Epidermal melanocyte (primary cell): ENCODE measurements around the gene PRF1.
"Not testable (repeated sequence)": the region's sequence is repeated elsewhere in the genome, so short reads cannot be mapped to it uniquely, and the experiment has no call there.

Source experiments
- DNase-seq: peaks from one replicate; pipeline ENCODE4 v3.0.0; 2011; ENCODE audit warnings: low spot score; ENCODE audit not compliant: insufficient read length

The PRF1 gene

DNA sequence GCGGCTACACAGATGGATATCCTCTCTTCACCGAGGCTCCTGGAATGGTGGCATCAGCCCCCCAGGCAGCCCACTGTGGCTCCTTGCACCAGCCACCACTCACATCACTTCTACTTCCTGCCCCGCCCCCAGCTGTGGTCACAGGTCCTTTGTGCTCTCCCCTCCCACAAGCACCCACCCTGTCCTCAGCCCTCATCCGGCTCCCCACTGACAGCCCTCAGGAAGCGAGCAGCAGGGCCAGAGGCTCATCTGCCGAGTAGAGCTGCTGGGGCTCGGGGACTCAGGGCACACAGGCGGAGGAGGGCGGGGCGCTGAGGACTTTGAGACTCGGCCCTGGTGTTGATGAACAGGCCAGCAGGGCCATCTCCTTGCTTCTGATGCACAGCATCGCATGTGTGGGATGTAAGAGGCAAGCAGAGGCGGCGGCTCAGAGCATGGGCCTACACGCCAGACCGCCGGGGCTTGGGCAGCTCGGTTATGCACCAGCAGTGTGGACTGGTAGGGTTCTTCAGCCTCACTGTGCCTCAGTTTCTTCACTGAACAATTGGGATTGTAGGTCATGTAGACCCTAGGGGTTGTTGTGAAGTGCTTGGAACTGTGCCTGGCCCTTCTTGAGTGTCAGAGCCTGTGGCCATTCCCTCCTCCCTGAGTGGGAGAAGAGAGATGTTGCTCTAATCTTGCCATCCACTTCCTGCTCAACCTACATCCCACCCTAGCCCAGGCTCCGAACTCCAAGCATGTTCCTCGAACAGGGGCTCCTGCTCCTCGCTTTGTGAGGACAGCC, at the start of gene PRF1:
Gene PRF1, minus strand, starts transcription at position 77 of the 784 bp plus-strand sequence. CDS start 1,839 bp downstream, outside the sequence.
- no peak for DNase-seq

DNA sequence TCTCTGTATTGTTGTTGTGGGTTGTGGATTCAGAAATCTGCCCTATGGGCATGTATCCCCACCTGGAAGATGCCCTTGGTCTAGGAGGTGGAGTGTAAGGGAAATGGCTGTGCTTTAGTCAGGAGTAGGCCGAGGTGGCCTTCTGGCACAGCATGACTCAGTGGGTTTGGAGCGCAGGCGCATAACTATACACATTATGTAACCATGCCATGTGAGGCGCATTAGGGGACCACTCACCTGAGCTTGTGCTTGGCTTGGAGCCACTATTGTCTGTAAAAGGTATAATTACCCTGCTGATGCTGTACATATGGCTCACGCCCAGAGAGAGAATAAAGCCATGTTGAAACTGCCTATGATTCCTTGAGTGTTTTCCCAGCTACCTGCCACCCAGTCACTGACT, 49.1 kb upstream of the PRF1 start:
- DNase-seq: no peak

DNA sequence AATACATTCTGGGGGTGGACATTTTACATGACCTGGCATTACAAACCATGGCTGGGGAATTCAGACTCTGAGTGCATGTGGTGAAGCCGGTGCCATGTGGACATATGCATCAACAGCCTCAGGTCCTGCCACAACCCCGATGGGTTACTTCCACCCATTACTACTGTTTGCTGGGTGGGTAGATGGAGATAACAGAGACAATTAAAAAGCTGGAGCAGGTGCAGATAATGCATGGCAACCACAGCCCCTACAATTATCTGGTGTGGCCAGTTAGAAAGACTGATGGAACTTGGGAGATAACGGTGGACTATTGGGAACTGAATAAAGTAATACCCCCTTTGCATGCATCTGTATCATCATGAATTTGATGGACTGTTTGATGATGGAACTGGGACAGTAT, 48.2 kb upstream of the PRF1 start:
- no peak for DNase-seq

DNA sequence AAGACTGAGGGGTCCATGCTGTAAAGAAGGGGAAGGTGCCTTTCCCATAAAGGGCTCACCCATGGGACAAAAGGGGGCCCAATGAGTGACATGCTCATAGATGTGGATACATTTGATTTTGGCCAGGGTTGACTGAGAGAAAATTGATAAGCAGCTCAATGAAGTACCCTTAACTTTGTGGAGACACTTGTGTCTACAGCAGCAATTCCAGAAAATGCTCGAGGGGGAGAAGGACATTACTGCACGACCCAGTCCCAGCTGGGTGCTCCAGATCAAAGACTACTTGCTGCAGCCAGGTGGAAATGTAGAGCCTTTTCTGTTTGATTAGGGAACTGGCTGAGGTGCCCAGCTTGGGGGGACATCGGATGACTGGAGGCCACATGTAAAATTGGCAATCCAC, 47.6 kb upstream of the PRF1 start:
- no peak for DNase-seq

DNA sequence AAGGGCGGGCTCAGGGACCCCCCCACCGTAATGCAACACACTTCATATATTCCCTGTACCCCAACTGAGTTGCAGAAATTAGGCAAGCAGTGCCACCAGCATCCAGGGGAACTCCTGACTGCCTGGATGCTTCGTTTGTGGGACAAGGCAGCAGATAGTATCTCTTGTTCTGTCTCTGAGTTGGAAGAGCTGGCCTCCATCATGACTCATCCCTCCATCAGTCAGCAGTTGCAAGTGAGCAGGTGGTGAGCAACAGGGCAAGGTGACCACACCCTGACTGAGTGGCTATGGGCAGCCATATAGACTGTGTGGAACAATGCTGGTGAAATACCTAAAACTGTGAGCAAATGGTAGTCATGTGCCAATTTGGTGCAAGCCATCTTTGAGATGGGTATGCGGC, 47.0 kb upstream of the PRF1 start:
- no peak for DNase-seq

DNA sequence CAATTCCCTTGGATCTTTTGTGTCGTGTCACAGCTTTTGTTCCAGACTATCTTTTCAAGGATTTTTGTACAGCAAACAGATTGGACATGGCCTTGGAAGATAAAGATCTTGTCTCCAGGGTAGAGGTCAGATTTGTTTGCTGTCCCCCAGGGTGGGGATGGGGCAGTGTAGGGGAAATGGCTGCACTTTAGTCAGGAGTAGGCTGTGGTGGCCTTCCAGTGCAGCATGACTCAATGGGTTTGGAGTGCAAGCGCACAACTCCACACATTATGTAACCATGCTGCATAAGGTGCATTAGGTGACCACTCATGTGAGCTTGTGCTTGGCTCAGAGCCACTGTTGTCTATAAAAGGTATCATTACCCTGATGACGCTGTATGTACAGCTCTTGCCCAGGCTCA, 45.9 kb upstream of the PRF1 start:
- no peak for DNase-seq

DNA sequence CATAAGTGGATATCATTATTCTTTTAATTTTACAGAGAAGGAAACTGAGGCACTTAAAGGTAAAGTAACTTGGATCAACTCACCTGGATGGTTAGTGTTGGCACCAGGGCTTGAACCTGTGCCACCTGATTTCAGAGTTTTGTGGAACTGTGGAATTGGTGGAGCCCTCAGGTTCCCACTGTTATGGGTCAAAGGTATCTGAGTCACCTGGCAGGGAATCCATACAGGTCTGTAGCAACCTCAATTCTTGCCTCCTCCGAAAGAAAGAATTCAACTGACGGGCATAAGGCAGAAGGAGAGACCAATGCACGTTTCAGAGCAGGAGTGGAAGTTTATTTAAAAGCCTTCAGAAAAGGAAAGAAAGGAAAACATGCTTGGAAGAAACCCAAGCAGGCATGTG, 44.5 kb upstream of the PRF1 start:
- no peak for DNase-seq

DNA sequence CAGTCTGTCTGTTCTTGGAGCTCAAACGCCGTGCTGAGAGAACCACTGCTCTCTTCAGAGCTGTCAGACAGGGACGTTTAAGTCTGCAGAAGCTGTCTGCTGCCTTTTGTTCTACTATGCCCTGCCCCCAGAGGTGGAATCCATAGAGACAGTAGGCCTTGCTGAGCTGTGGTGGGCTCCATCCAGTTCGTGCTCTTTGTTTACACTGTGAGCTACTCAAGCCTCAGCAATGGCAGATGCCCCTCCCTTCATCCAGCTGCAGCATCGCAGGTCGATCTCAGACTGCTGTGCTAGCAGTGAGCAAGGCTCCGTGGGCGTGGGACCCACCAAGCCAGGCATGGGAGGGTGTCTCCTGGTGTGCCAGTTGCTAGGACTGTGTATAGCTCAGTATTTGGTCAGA, 42.4 kb upstream of the PRF1 start:
- DNase-seq: not testable (repeated sequence)

DNA sequence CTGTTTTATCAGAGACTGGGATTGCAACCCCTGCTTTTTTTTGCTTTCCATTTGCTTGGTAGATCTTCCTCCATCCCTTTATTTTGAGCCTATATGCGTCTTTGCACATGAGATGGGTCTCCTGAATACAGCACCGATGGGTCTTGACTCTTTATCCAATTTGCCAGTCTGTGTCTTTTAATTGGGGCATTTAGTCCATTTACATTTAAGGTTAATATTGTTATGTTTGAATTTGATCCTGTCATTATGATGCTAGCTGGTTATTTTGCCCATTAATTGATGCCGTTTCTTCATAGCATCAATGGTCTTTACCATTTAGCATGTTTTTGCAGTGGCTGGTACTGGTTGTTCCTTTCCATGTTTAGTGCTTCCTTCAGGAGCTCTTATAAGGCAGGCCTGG, 40.7 kb upstream of the PRF1 start:
- DNase-seq: not testable (repeated sequence)

DNA sequence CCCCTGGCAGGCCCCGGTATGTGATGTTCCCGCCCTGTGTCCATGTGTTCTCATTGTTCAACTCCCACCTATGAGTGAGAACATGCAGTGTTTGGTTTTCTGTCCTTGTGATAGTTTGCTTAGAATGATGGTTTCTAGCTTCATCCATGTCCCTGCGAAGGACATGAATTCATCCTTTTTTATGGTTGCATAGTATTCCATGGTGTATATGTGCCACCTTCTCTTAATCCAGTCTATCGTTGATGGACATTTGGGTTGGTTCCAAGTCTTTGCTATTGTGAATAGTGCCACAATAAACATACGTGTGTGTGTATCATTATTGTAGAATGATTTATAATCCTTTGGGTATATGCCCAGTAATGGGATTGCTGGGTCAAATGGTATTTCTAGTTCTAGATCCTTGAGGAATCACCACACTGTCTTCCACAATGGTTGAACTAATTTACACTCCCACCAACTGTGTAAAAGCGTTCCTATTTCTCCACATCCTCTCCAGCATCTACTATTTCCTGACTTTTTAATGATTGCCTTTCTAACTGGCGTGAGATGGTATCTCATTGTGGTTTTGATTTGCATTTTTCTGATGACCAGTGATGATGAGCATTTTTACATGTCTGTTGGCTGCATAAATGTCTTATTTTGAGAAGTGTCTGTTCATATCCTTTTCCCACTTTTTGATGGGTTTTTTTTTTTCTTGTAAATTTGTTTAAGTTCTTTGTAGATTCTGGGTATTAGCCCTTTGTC, 37.3 kb upstream of the PRF1 start:
- not testable (repeated sequence) for DNase-seq

DNA sequence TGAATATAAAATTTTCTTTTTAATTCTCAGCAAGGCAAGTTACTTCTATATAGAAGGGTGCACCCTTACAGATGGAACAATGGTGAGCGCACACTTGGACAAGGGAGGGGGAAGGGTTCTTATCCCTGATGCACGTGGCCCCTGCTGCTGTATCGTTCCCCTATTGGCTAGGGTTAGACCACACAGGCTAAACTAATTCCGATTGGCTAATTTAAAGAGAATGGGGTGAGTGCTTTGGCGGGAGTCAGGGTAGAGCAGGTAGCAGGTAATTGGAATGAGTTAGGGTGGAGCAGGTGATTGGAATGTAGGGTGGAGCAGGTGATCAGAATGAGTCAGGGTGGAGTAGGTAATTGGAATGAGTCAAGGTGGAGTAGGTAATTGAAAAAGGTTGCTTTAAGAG, 32.0 kb upstream of the PRF1 start:
- not testable (repeated sequence) for DNase-seq

DNA sequence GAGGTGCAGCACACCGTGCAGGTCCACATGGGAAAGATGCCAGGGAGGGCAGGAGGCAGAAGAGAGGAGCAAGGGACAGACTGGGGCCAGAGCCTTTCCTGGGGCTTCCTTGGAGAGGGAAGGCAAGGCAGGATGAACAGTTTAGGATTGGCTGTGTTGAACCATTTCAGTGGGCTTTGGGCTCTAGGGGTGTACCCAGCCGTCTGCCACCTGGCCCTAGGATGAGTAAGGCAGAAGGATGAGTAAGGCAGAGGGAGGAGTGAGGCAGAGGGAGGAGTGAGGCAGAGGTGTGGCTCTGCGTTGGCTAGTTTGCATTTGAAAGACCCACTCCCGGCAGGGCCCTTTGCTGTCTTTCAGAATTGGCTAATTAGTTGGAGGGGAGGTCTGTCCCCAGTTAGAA, 31.5 kb upstream of the PRF1 start:
- no peak for DNase-seq

DNA sequence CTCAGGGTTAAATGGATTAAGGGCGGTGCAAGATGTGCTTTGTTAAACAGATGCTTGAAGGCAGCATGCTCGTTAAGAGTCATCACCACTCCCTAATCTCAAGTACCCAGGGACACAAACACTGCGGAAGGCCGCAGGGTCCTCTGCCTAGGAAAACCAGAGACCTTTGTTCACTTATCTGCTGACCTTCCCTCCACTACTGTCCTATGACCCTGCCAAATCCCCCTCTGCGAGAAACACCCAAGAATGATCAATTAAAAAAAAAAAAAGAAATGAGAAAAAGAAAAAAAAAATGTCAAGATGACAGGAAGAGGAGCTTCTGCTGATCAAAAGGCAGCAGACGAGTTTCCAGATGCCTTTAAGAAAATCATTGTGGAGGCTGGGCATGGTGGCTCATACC, 29.2 kb upstream of the PRF1 start:
- not testable (repeated sequence) for DNase-seq

DNA sequence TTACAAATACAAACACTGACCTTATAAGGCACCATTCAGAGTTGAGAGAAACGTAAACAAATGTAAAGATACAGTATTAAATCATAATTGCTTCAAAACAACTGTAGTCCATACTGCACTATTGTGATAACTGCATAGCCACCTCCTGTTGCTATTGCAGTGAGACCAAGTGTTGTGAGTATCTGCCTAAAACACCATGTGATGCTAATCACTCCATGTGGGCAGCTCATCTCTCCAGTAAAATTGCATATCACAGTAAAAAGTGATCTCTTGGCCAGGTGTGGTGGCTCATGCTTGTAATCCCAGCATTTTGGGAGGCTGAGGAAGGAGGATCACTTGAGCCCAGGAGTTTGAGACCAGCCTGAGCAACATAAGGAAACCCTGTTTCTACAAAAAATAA, 26.8 kb upstream of the PRF1 start:
- DNase-seq: no peak

DNA sequence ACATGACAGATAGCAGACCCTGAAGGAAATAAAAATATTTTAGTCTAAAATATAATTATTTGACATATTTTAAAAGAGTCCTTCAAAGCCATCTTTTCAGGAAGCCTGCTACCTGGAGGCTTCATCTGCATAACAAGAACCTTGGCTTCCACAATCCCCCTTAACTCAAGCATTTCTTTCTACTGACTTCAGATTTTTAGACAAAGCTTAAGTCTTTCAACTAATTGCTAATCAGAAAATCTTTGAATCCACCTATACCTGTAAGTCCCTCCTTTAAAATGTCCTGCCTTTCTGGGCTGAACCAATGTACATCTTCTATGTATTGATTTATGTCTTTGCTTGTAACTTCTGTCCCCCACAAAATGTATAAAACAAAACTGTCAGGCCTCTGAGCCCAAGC, 23.5 kb upstream of the PRF1 start:
- DNase-seq: no peak

DNA sequence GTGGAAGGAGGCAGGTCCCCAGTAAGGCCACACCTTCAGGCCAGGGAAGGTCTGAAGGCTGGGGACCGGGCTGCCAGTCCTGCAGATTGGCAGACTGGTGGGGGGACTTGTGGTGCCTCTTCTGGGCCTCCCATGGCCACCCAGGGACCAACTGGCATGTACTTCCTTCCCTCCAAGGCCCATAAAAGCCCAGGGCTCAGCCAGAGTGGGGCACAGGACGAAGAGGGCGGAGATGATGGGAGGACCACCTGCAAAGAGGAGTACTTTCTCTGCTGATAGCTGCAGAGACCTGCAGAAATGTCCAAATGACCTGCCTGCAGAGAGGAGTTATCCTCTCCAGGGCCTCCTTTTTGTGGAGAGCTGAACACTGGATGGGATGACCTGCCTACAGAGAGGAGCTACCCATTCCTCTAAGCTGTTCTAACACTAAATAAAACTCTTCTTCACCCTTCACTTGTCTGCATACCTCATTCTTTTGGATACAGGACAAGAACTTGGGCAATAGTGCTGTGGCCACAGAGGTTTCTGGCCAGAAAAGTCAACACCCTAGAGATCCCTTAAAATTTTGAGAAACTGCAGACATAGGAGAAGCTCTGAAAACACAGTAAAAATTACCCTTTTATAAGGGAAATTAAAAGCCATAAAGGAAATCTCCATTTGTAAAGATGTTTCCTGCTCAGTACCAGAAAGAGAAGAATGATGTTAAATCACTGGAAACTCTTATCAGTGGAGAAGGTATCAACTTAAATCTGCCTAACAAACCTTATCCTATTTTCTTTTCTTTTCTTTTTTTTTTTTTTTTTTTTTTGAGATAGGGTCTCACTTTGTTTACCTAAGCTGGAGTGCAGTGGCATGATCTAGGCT, 20.7 kb upstream of the PRF1 start:
- DNase-seq: no peak

DNA sequence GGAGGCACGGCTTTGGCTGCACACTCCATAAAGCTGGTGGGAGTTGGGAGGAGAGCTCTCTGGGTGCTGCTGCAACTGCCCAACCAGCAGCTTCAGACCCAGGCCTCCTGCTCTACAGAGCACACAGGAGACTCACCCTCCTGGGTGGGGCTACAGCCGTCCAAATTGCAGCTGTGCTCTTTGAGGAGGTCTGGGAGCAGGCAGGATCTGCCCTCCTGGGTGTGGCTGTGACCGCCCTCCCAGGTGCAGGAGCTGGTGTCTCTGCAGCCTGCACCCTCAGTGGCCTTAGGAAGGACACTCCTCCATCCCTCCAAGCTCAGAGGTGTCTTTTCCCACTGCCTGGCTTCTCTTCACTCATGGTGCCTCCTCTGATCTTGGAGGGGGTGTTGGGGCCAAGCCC, 20.0 kb upstream of the PRF1 start:
- no peak for DNase-seq

DNA sequence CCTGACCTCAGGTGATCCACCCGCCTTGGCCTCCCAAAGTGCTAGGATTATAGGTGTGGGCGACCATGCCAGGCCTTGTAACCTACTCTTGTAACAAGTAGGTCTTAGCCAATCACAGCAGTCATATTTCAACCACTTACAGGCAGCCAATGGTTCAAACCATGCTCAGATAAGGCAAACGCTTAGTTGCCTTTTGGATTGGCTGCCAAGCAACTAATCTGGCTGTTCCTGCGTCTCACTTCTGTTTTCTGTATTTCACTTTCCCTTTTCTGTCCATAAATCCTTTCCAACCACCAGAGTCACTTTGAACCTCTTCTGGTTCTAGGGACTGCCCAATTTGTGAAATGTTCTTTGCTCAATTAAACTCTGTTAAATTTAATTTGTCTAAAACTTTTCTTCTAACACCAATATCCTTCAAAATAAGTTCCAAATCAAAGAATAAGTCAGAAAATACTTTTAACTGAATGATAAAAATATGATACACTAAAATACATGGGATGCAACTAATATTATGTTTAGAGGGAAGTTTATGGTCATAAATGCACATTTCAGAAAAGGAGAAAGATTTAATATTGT, 19.1 kb upstream of the PRF1 start:
- DNase-seq: no peak

DNA sequence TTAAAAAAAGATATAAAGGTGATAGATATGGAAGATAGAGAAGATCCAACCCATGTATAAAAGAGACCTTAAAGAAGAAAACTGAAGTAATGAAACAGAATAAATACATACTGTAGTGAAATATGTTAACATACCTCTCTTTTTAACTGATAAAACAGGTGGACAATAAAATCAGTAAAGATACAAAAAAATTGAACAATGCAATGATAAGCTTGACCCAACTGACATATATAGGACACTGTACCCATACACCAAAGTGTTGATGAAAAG, 17.4 kb upstream of the PRF1 start:
- no peak for DNase-seq

DNA sequence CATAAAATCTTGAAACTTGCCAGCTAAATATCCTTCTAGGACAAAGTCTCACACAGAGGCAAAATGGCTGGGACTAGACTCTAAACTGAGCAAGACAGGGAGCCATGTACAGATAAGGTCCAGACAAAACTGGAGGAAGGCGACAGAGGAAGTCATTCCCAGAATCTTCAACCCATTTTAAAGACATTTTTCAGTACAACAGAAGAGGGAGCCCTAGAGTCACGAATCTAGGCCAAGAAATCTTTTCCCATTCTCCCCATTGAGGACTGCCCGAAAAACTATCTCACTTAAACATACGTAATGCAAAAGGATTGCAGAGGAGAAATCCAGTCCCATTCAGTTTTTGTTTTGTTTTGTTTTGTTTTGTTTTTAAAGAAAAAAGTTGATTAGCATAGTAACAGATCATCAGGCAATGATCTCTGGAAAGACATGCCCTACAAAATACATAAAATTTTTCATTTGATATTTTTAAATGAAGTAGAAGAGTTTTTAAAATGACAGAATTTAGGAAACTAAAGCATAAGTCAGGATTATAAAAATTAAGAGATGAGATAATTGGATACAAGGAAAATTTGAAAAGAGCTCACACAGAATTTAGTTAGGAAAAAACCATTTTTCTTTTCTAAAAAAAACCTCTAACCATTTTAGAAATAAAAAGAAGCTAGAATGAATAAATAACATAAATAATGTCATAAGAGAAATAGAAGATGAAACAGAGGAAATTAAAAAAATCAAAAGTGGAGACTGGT, 16.9 kb upstream of the PRF1 start:
- DNase-seq: no peak

DNA sequence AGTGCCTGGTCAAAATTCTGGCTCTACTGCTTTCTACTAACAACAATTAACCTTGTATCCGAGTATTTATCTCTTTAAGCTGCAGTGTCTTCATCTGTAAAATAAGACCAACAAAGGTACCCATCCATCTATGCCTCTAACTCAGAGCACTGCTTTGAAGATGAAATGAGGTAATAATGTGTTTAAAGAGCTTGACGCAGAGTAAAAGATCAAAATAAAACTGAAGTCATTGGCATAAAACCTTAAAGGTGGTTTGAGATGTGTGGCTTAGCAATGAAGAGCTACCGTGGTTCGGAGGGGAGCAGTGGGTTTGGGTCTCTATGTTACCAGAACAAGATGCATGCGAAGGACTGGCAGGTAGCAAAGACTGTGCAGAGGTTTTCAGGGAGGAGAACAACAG, 16.1 kb upstream of the PRF1 start:
- DNase-seq: no peak
